Colonic mucosa (tissue), 4 donors: ENCODE results near the gene SPI1. TPM values are rescaled to one million over a fixed set of nuclear protein-coding genes. Genes with fewer than 3 reads are reported as not detected.

ENCODE experiments used
- DNase-seq: peaks from one replicate; pipeline ENCODE4 v3.0.0-alpha.2; 2020
- H3K27ac ChIP-seq: fragments of 200-600 bp; one replicate; pipeline ENCODE4 v1.8.0; 2021
- H3K27me3 ChIP-seq: fragments of 200-600 bp; one replicate; pipeline ENCODE4 v1.8.0; 2021
- H3K36me3 ChIP-seq: fragments of 200-600 bp; one replicate; pipeline ENCODE4 v1.8.0; 2021
- H3K4me1 ChIP-seq: fragments of 200-600 bp; one replicate; pipeline ENCODE4 v1.8.0; 2021; ENCODE audit warnings: mild to moderate bottlenecking
- H3K4me3 ChIP-seq: fragments of 200-600 bp; one replicate; pipeline ENCODE4 v1.8.0; 2021
- H3K9ac ChIP-seq, 2 donors: one replicate each; pipeline ENCODE4 v1.7.0; 2013; ENCODE audit warnings: control low read depth in 2 of 2, low read depth in 2 of 2, low read length in 2 of 2
- H3K9me3 ChIP-seq: fragments of 200-600 bp; one replicate; pipeline ENCODE4 v1.8.0; 2021
- CTCF ChIP-seq: fragments of 200-600 bp; IDR thresholded peaks from one replicate; pipeline ENCODE4 v1.8.0; 2022; ENCODE audit warnings: antibody characterized with exemption, mild to moderate bottlenecking
- intact Hi-C: fragments of 100-400 bp; cut with DNase I; formaldehyde crosslinking; loops from one replicate; pipeline ENCODE4 v1.14.1; 2022
- total RNA-seq, 2 donors: library from RNA; stranded (reverse); fragmentation: NEBNext Ultra II Directional in 1 of 2; extraction: Animal tissue kit (Norgen Biotek cat#: 25700) in 1 of 2; gene quantifications; one replicate each; pipeline ENCODE4 v1.2.1, GENCODE V29; 2021
- donor health status: healthy.
- donor health status: DM: no; HTN: no; CAD: no.
- donor health status: DM: no; HTN: no; CAD: no.

Gene SPI1
- total RNA-seq, 2 donors from 2014 or later = 4.7 to 11.9 TPM

GRCh38 chr11:47399860-47400767 lies 21.8 kb upstream of the SPI1 start:
- H3K4me1 ChIP-seq = peaks cover 5% of the 10 kb centered on the region
- no peaks in the 10 kb centered on the region for H3K9me3 ChIP-seq
- no peak for DNase-seq
- H3K27ac ChIP-seq = peak overlapping the region; percentile 57
- intact Hi-C loops = no loop called here
- peak overlapping the region; percentile 69 to 70 for H3K9ac ChIP-seq
- peak overlapping the region; percentile 42 for H3K4me3 ChIP-seq
- TF ChIP-seq CTCF = no peak
- H3K27me3 ChIP-seq = no peaks in the 10 kb centered on the region
- H3K36me3 ChIP-seq = no peaks in the 10 kb centered on the region

DNA sequence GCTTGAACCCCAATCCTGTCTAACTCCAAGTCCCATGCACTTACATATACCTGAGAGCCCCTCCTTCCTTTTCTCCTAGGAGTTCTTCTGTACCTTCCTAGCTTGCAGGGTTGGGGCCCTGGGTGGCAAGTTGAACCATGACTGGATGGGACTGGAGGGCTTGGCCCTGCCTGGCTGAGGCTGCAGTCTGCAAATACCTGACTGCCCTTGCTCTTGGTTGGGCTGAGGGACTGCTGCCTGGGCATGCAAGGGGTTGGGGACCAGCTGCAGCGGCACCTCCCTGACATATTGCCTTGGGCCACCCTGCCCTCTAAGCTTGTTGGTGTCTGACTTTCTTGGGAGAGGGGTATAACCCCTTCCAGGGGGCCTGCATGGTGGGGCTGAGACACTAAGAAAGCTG lies 20.2 kb upstream of the SPI1 start:
- intact Hi-C loops = no loop called here
- Histone ChIP-seq H3K9ac (no peak overlapping the region), H3K4me3 (no peak overlapping the region), H3K27me3 (no peaks in the 10 kb centered on the region), H3K9me3 (no peaks in the 10 kb centered on the region), H3K27ac (no peak overlapping the region), H3K36me3 (no peaks in the 10 kb centered on the region), H3K4me1 (peaks cover 5% of the 10 kb centered on the region)
- no peak for TF ChIP-seq CTCF
- no peak for DNase-seq

DNA sequence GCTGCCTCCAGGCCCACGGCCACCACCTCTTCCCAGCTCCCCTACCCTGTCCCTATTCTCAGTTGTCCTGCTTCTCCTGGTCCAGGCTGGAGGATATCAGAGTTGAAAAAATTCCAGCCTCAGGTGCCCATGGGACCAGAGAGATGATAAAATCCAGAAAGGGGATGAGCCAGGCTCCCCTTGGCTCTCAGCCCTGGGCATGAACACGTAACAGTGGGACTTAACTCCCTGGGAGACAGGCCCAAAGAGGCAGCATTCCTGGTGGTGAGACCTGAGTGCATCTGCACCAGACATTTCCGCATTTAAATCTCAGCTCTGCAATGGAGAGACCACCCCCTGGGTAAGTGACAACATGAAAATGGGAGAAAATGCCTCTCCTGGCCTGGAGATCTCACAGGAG lies 19.7 kb upstream of the SPI1 start:
- intact Hi-C loops = no loop called here
- H3K4me1 ChIP-seq = peaks cover 5% of the 10 kb centered on the region
- no peaks in the 10 kb centered on the region for H3K9me3 ChIP-seq
- no peak overlapping the region for H3K4me3 ChIP-seq
- H3K36me3 ChIP-seq = no peaks in the 10 kb centered on the region
- no peak overlapping the region for H3K27ac ChIP-seq
- H3K27me3 ChIP-seq = no peaks in the 10 kb centered on the region
- TF ChIP-seq CTCF = no peak
- no peak for DNase-seq
- H3K9ac ChIP-seq = no peak overlapping the region

GRCh38 chr11:47396049-47396320 lies 17.6 kb upstream of the SPI1 start:
- intact Hi-C loops = no loop called here
- H3K4me3 ChIP-seq = no peak overlapping the region
- H3K9ac ChIP-seq = peak overlapping the region in 1 of 2 donors; percentile 78
- H3K36me3 ChIP-seq = no peaks in the 10 kb centered on the region
- TF ChIP-seq CTCF = no peak
- H3K9me3 ChIP-seq = no peaks in the 10 kb centered on the region
- H3K4me1 ChIP-seq = peaks cover 5% of the 10 kb centered on the region
- no peaks in the 10 kb centered on the region for H3K27me3 ChIP-seq
- no peak for DNase-seq
- H3K27ac ChIP-seq = no peak overlapping the region

DNA sequence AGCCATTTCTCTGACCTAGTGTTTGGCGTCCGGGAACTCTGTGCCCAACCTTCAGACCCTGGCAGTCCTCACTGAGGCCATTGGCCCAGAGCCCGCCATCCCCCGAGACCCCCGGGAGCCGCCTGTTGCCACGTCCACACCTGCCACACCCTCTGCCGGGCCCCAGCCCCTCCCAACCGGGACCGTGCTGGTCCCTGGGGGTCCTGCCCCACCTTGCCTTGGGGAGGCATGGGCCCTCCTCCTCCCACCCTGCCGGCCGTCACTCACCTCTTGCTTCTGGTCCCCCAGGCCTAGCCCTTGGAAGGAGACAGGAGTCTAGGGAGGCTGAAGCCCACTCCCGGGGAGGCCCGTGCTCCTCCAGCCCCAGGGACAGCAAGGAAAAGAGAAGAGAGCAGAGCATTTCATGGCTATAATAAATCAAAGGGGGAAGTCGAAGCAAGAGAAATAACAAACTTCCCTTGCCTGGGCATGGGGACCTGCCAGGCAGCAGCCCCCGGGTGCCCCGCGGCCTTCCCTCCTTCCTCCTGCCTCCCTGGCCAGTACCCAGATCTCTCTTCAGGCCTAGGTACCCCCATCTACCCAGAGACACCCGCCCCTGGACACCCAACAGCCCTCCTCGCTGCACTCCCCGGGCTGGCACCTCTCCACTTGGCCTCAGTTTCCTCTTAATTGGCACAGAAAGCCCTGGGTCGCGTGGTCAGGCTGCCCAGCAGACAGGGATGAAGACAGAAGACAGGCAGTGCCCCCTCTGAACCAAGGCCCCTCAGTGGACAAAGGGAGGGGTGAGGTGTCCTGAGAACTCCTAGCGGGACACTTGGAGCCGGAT lies 17.1 kb upstream of the SPI1 start:
- Histone ChIP-seq H3K4me3 (peak overlapping the region; percentile 6), H3K4me1 (no peaks in the 10 kb centered on the region), H3K36me3 (no peaks in the 10 kb centered on the region), H3K9ac (peak overlapping the region; percentile 21 to 78), H3K27ac (peak overlapping the region; percentile 82), H3K9me3 (no peaks in the 10 kb centered on the region), H3K27me3 (no peaks in the 10 kb centered on the region)
- DNase-seq = no peak
- no peak for TF ChIP-seq CTCF
- intact Hi-C loops = no loop called here
